MM.1S (cell line): Measurements from ENCODE around the gene SHF.

Source experiments
- EZH2 ChIP-seq: fragments of 300-600 bp; sonication (generic); optimal IDR thresholded peaks from 2 replicates; pipeline ENCODE3; 2017; ENCODE audit warnings: low read depth, mild to moderate bottlenecking, antibody characterized with exemption, low read length, mixed read lengths
- EZH2phosphoT487 ChIP-seq: fragments of 300-600 bp; sonication (generic); IDR thresholded peaks from 2 replicates; pipeline ENCODE4 v1.6.1; 2018; ENCODE audit warnings: antibody characterized with exemption, low read length
- TF ChIP-seq, protein P1 (sequence below): fragments of 300-600 bp; sonication (generic); IDR thresholded peaks from 2 replicates; pipeline ENCODE4 v1.5.1; 2016; ENCODE audit warnings: antibody characterized with exemption, low read length, mixed read lengths

DNA sequence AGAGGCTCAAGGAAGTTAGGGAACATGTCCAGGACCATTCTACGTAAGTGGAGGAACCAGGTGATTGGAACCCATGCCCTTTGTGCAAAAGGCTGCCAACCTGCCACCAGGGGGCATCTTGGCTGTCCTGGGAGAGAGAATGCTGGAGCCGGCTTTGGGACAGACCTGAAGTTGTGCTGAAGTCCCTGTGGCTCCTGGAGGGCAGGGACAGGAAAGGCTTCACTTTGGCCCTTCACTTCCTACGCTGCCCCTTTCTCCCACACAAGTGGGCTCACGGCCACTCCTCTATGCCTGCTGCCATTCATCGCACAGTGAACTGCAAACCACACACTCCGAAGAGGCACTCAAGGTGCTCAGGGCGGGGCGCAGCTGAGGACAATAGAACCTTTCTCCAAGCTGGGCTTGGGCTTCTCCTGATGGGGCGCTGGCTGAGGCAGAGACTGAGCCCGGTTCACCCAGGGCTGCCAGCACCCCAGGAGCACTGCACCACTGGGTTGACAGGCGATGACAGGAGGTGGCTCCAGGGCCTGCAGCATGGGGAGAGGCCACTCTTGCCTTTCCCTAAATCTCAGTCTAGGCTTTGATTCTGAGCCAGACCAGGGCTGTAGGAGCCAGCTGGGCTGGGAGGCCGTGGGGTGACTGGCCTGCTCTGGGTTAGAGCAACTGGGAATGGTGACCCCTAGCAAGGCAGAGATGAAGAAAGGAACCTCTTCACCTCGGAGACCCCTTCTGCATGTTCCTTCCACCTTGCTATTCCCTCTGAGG, 8.4 kb downstream of the SHF start:
- TF ChIP-seq, protein P1, sequence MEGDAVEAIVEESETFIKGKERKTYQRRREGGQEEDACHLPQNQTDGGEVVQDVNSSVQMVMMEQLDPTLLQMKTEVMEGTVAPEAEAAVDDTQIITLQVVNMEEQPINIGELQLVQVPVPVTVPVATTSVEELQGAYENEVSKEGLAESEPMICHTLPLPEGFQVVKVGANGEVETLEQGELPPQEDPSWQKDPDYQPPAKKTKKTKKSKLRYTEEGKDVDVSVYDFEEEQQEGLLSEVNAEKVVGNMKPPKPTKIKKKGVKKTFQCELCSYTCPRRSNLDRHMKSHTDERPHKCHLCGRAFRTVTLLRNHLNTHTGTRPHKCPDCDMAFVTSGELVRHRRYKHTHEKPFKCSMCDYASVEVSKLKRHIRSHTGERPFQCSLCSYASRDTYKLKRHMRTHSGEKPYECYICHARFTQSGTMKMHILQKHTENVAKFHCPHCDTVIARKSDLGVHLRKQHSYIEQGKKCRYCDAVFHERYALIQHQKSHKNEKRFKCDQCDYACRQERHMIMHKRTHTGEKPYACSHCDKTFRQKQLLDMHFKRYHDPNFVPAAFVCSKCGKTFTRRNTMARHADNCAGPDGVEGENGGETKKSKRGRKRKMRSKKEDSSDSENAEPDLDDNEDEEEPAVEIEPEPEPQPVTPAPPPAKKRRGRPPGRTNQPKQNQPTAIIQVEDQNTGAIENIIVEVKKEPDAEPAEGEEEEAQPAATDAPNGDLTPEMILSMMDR: peak; percentile 53
- TF ChIP-seq EZH2 (no peak), EZH2phosphoT487 (no peak)
